OCI-LY3 (cell line): ENCODE results near the gene TMCC3.

ENCODE experiments used
- H2AFZ ChIP-seq: fragments of 200-600, 300-600 bp; shearing (Covaris generic); 2 replicates; pipeline ENCODE4 v1.6.0; 2014; ENCODE audit warnings: antibody characterized with exemption, low read depth, low read length
- H3K27ac ChIP-seq: fragments of 200-600, 300-600 bp; sonication (generic); 2 replicates; pipeline ENCODE4 v1.5.1; 2014; ENCODE audit warnings: mild to moderate bottlenecking, low read length, moderate library complexity, mixed read lengths
- H3K27me3 ChIP-seq: fragments of 200-600, 300-600 bp; sonication (generic); 2 replicates; pipeline ENCODE4 v1.6.1; 2014; ENCODE audit warnings: low read depth, low read length, mixed read lengths
- H3K36me3 ChIP-seq: fragments of 200-600, 300-600 bp; sonication (generic); replicated peaks from 2 replicates; pipeline ENCODE3; 2014; ENCODE audit warnings: low read depth, low read length, mixed read lengths
- H3K4me1 ChIP-seq: fragments of 300-600, 200-600 bp; sonication (generic); 2 replicates; pipeline ENCODE4 v1.6.1; 2014; ENCODE audit warnings: low read length, mixed read lengths
- H3K4me2 ChIP-seq: fragments of 200-600, 300-600 bp; sonication (generic); 2 replicates; pipeline ENCODE4 v1.6.1; 2014; ENCODE audit warnings: low read length, mixed read lengths
- H3K4me3 ChIP-seq: fragments of 300-600, 200-600 bp; sonication (generic); 2 replicates; pipeline ENCODE4 v1.5.1; 2014; ENCODE audit warnings: antibody characterized with exemption, mild to moderate bottlenecking, low read length, moderate library complexity
- H3K79me2 ChIP-seq: fragments of 300-600, 200-600 bp; shearing (Covaris generic); 2 replicates; pipeline ENCODE4 v1.6.1; 2014; ENCODE audit warnings: mild to moderate bottlenecking, low read length, mixed read lengths
- H3K9ac ChIP-seq: fragments of 300-600, 200-600 bp; shearing (Covaris generic); 2 replicates; pipeline ENCODE4 v1.6.0; 2014; ENCODE audit warnings: mild to moderate bottlenecking, low read length, moderate library complexity
- H3K9me3 ChIP-seq: fragments of 200-600, 300-600 bp; shearing (Covaris generic); 2 replicates; pipeline ENCODE4 v1.6.1; 2014; ENCODE audit warnings: low read length, mixed read lengths; ENCODE audit not compliant: insufficient read depth
- H4K20me1 ChIP-seq: fragments of 200-600, 300-600 bp; sonication (generic); 2 replicates; pipeline ENCODE4 v1.6.1; 2016; ENCODE audit warnings: low read length, mixed read lengths; ENCODE audit not compliant: insufficient read depth
- EZH2phosphoT487 ChIP-seq: fragments of 200-600 bp; shearing (Covaris generic); IDR thresholded peaks from 2 replicates; pipeline ENCODE4 v1.6.1; 2018; ENCODE audit warnings: antibody characterized with exemption, mixed run types, low read depth
- TF ChIP-seq, protein P1 (sequence below): fragments of 200-600, 300-600 bp; sonication (generic); IDR thresholded peaks from 2 replicates; pipeline ENCODE4 v1.5.1; 2014; ENCODE audit warnings: antibody characterized with exemption, low read length, low read depth

The TMCC3 gene

DNA sequence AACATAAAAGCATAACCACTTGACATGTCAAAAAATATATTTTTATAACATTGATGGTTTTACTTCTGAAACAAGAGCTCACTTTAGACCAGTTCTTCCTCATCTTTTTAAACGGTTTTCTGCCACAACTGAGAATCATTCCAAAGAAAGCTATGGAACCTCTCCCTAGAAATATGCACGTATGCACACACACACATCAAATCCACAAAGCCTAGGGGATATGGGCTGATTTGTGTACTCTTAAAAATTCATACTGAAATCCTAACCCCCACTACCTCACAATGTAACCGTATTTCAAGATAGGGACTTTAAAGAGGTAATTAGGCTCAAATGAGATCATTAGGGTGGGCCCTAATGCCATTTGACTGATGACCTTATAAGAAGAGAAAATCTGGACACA is 19.3 kb downstream of the TMCC3 start:
- Histone ChIP-seq H3K79me2 (no peaks in the 10 kb centered on the region), H3K9me3 (no peaks in the 10 kb centered on the region), H3K4me2 (no peak overlapping the region), H3K36me3 (no peaks in the 10 kb centered on the region), H3K27me3 (no peaks in the 10 kb centered on the region), H3K4me1 (peaks cover 6% of the 10 kb centered on the region), H3K4me3 (no peak overlapping the region), H4K20me1 (peaks cover 14% of the 10 kb centered on the region; the same call in 1 of the 2 replicates), H3K27ac (no peak overlapping the region), H3K9ac (no peak overlapping the region), H2AFZ (no peak overlapping the region)
- TF ChIP-seq, protein P1, sequence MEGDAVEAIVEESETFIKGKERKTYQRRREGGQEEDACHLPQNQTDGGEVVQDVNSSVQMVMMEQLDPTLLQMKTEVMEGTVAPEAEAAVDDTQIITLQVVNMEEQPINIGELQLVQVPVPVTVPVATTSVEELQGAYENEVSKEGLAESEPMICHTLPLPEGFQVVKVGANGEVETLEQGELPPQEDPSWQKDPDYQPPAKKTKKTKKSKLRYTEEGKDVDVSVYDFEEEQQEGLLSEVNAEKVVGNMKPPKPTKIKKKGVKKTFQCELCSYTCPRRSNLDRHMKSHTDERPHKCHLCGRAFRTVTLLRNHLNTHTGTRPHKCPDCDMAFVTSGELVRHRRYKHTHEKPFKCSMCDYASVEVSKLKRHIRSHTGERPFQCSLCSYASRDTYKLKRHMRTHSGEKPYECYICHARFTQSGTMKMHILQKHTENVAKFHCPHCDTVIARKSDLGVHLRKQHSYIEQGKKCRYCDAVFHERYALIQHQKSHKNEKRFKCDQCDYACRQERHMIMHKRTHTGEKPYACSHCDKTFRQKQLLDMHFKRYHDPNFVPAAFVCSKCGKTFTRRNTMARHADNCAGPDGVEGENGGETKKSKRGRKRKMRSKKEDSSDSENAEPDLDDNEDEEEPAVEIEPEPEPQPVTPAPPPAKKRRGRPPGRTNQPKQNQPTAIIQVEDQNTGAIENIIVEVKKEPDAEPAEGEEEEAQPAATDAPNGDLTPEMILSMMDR: no peak
- TF ChIP-seq EZH2phosphoT487: no peak

DNA sequence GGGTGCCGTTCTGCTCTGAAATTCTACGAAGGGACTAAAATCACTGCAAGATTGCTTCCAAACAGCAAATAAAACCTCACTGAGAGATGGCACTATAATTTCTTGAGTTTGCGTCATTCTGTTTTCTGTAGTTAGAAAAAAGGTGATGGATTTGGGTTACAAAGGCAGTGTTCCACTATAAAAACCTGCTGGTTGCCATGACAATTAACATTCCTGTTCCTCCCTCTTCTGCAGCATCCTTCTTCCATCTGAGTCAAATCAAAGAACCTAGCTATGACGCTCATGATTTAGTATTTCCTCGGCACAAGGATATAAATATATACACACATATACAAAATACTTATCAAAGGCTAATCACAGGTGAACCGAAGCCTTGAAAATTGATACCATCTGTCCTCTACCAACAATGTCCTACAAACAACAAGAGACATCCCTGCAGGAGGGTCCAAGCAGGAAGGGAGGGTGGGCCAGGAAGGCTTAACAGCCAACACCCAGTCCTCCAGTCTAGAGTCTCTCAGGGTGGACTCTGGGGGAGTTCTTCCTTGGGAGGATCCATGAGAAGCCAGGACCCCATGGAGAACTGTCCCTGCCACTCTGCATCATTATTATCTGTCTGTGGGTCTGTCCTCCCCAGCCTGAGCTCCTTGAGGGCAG is 21.4 kb downstream of the TMCC3 start:
- H3K9ac ChIP-seq: no peak overlapping the region

GRCh38 chr12:94628369-94628768 is 22.0 kb downstream of the TMCC3 start:
- no peaks in the 10 kb centered on the region for H3K79me2 ChIP-seq
- no peaks in the 10 kb centered on the region for H3K9me3 ChIP-seq
- H3K27ac ChIP-seq: no peak overlapping the region
- H3K27me3 ChIP-seq: no peaks in the 10 kb centered on the region
- H3K4me3 ChIP-seq: no peak overlapping the region
- H3K4me1 ChIP-seq: peaks cover 6% of the 10 kb centered on the region
- no peak overlapping the region for H3K4me2 ChIP-seq
- H3K9ac ChIP-seq: no peak overlapping the region
- H2AFZ ChIP-seq: no peak overlapping the region
- TF ChIP-seq, protein P1: no peak
- TF ChIP-seq EZH2phosphoT487: no peak
- peaks cover 8% of the 10 kb centered on the region; the same call in 1 of the 2 replicates for H4K20me1 ChIP-seq
- no peaks in the 10 kb centered on the region for H3K36me3 ChIP-seq

More for the DNA sequence above, 21.4 kb downstream of the TMCC3 start:
- Histone ChIP-seq H3K4me1 (peaks cover 6% of the 10 kb centered on the region), H3K9me3 (no peaks in the 10 kb centered on the region), H2AFZ (no peak overlapping the region), H3K36me3 (no peaks in the 10 kb centered on the region), H3K4me2 (no peak overlapping the region), H3K4me3 (no peak overlapping the region), H4K20me1 (peaks cover 8% of the 10 kb centered on the region; the same call in 1 of the 2 replicates), H3K27me3 (no peaks in the 10 kb centered on the region), H3K79me2 (no peaks in the 10 kb centered on the region), H3K27ac (no peak overlapping the region)
- no peak for TF ChIP-seq EZH2phosphoT487
- TF ChIP-seq, protein P1: no peak

- Histone ChIP-seq H3K27ac (no peak overlapping the region), H3K27me3 (no peaks in the 10 kb centered on the region), H3K4me3 (no peak overlapping the region), H2AFZ (no peak overlapping the region), H3K79me2 (no peaks in the 10 kb centered on the region; the same call in 1 of the 2 replicates), H3K4me2 (no peak overlapping the region), H3K9me3 (no peaks in the 10 kb centered on the region), H4K20me1 (peaks cover 8% of the 10 kb centered on the region; the same call in 1 of the 2 replicates), H3K36me3 (no peaks in the 10 kb centered on the region), H3K9ac (no peak overlapping the region), H3K4me1 (peaks cover 21% of the 10 kb centered on the region)
- no peak for TF ChIP-seq EZH2phosphoT487
Observed at GRCh38 chr12:94625531-94625930, 24.8 kb downstream of the TMCC3 start.
